ENCODE data around the gene SARM1. TPM values are rescaled to one million over a fixed set of nuclear protein-coding genes. Genes with fewer than 3 reads are reported as not detected.

SARM1 gene
- polyA plus RNA-seq, 3 donors = 0.78 to 7.1 (median 0.90) TPM

GRCh38 chr17:28350271-28350670, 21.2 kb upstream of the SARM1 start:
- Histone ChIP-seq H3K9ac (ENCODE audit: insufficient read depth, low read length, poor library complexity, severe bottlenecking) (no peak overlapping the region), H4K20me1 (ENCODE audit: insufficient read depth, low read length) (no peaks in the 10 kb centered on the region), H2AFZ (ENCODE audit: insufficient read depth, low read depth, low read length, poor library complexity, severe bottlenecking) (no peak overlapping the region), H3K79me2 (ENCODE audit: insufficient read depth, low read length) (no peaks in the 10 kb centered on the region), H3K9me3 (replicated peaks in 1 of 2; ENCODE audit: control insufficient read depth in 1 of 2, insufficient read depth in 1 of 2, low read length in 2 of 2) (no peaks in the 10 kb centered on the region), H3K36me3 (replicated peaks in 1 of 2; ENCODE audit: control insufficient read depth in 1 of 2, insufficient read depth in 2 of 2, low read length in 2 of 2) (peaks cover 85 to 98% of the 10 kb centered on the region in 2 donors), H3K4me3 (replicated peaks in 1 of 3; ENCODE audit: low read depth in 2 of 3, low read length in 3 of 3) (no peak overlapping the region), H3K4me1 (ENCODE audit: control insufficient read depth in 1 of 2, insufficient read depth in 2 of 2, low read length in 2 of 2) (no peaks in the 10 kb centered on the region), H3K4me2 (replicated peaks; ENCODE audit: extremely low read depth, low read length, poor library complexity, severe bottlenecking) (no peak overlapping the region), H3K27me3 (ENCODE audit: control insufficient read depth in 2 of 2, insufficient read depth in 2 of 2, low read length in 2 of 2) (no peaks in the 10 kb centered on the region), H3K27ac (ENCODE audit: low read depth in 1 of 2, low read length in 2 of 2) (no peak overlapping the region)
- Mint-ChIP-seq H3K27me3 (ENCODE audit: low read depth in 3 of 3) (no peaks in the 10 kb centered on the region), H3K9me3 (no peaks in the 10 kb centered on the region), H3K4me1 (no peaks in the 10 kb centered on the region), H3K36me3 (peaks cover 85 to 97% of the 10 kb centered on the region in 2 donors), H3K27ac (no peak overlapping the region), H3K4me3 (no peak overlapping the region)
- 100% methylated on average over 5 of the region's 7 CpGs for WGBS (ENCODE audit: insufficient coverage)
- DNase-seq = no peak
- no peak for TF ChIP-seq CTCF (IDR thresholded peaks at IDR 0.05)
- intact Hi-C loops (cut with micrococcal nuclease) = no loop called here

- DNase-seq = peak; percentile 94 to 95 (median 94)
- intact Hi-C loops (cut with micrococcal nuclease) = loop anchor here (1.0 to 5.0 kb wide), 2 partner anchors 22 to 35 kb away; partner anchors contain the start of genes IFT20 (in 2 of the 2) and TNFAIP1 (in 2 of the 2)
- Mint-ChIP-seq H3K9me3 (no peaks in the 10 kb centered on the region), H3K4me3 (peak within 1 kb of the TSS; percentile 90 to 96), H3K27ac (peak within 1 kb of the TSS; percentile 90 to 99 (median 95)), H3K27me3 (ENCODE audit: low read depth in 3 of 3) (no peaks in the 10 kb centered on the region), H3K36me3 (peaks cover 57 to 66% of the 10 kb centered on the region in 2 donors), H3K4me1 (peaks cover 20% of the 10 kb centered on the region)
- H2AFZ ChIP-seq (ENCODE audit: insufficient read depth, low read depth, low read length, poor library complexity, severe bottlenecking) = peak within 1 kb of the TSS; percentile 95
- WGBS (ENCODE audit: insufficient coverage) = under 1% methylated on average over 80 of the region's 80 CpGs
- H3K9me3 ChIP-seq (replicated peaks in 1 of 2; ENCODE audit: control insufficient read depth in 1 of 2, insufficient read depth in 1 of 2, low read length in 2 of 2) = no peaks in the 10 kb centered on the region
- H3K79me2 ChIP-seq (ENCODE audit: insufficient read depth, low read length) = peaks cover 29% of the 10 kb centered on the region
- H3K27ac ChIP-seq (ENCODE audit: low read depth in 1 of 2, low read length in 2 of 2) = peak within 1 kb of the TSS; percentile 70 to 92
- no peaks in the 10 kb centered on the region for H3K27me3 ChIP-seq (ENCODE audit: control insufficient read depth in 2 of 2, insufficient read depth in 2 of 2, low read length in 2 of 2)
- H3K4me2 ChIP-seq (replicated peaks; ENCODE audit: extremely low read depth, low read length, poor library complexity, severe bottlenecking) = peak within 1 kb of the TSS; percentile 93
- H3K9ac ChIP-seq (ENCODE audit: insufficient read depth, low read length, poor library complexity, severe bottlenecking) = peak within 1 kb of the TSS; percentile 89
- H4K20me1 ChIP-seq (ENCODE audit: insufficient read depth, low read length) = peaks cover 3% of the 10 kb centered on the region
- no peak for TF ChIP-seq CTCF (IDR thresholded peaks at IDR 0.05)
- H3K36me3 ChIP-seq (replicated peaks in 1 of 2; ENCODE audit: control insufficient read depth in 1 of 2, insufficient read depth in 2 of 2, low read length in 2 of 2) = peaks cover 53 to 66% of the 10 kb centered on the region in 2 donors
- H3K4me1 ChIP-seq (ENCODE audit: control insufficient read depth in 1 of 2, insufficient read depth in 2 of 2, low read length in 2 of 2) = peaks cover 19 to 23% of the 10 kb centered on the region in 2 donors
- H3K4me3 ChIP-seq (replicated peaks in 1 of 3; ENCODE audit: low read depth in 2 of 3, low read length in 3 of 3) = peak within 1 kb of the TSS; percentile 82 to 93 (median 88)
Observed at GRCh38 chr17:28357061-28357900, 14.2 kb upstream of the SARM1 start, which contains the start of gene POLDIP2. TSS of gene POLDIP2 (minus strand) at chr17:28357527. CDS start at chr17:28357448, 79 bp downstream.

Data from CD14-positive monocyte (primary cell).